ENCODE data around the gene MAL. TPM values are rescaled to one million over a fixed set of nuclear protein-coding genes. Genes with fewer than 3 reads are reported as not detected.

MAL gene
- total and polyA plus RNA-seq, 2 of the 8 experiments (the other 6 are each of a cell fraction or from before 2014, with no cell fraction given), result not detected

GRCh38 chr2:95077861-95078603 is 52.5 kb downstream of the MAL start (continued):
- TF ChIP-seq JUND (IDR thresholded peaks at IDR 0.05; ENCODE audit: low read length), result no peak
- TF ChIP-seq GTF2F1 (IDR thresholded peaks at IDR 0.05; ENCODE audit: borderline replicate concordance, low read depth, low read length), result no peak
- TF ChIP-seq CHD7 (IDR thresholded peaks at IDR 0.05; ENCODE audit: insufficient replicate concordance, low read length), result no peak
- no peak for TF ChIP-seq CTBP2 (IDR thresholded peaks at IDR 0.05; ENCODE audit: borderline replicate concordance, insufficient read depth, insufficient read length, low read length)
- no peak for TF ChIP-seq TAF7 (optimal IDR thresholded peaks at IDR 0.05; ENCODE audit: borderline replicate concordance, low read depth, low read length)

Measured in H1 (cell line).